ENCODE measurements around the gene MPHOSPH6.
"Not testable (repeated sequence)": the region's sequence is repeated elsewhere in the genome, so short reads cannot be mapped to it uniquely, and the experiment has no call there.

MPHOSPH6 gene

DNA sequence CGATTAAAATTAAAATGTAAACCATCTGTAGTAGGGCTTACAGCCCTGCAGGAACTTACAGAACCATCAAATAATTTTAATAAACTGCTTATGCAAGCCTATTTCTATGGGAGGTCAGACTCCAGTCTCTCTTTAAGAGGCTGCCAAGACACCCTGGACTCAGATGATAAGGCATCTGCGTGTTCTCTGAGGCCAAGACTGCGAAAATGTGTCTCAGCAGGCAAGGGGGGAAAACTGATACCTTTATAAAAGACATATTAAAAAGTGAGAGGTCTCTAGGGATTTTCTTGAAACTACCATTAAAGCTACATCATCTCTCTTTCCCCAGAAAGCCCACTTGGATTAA is 32.2 kb downstream of the MPHOSPH6 start:
- no peak overlapping the region for H3K4me3 ChIP-seq (ENCODE audit: low read length)

DNA sequence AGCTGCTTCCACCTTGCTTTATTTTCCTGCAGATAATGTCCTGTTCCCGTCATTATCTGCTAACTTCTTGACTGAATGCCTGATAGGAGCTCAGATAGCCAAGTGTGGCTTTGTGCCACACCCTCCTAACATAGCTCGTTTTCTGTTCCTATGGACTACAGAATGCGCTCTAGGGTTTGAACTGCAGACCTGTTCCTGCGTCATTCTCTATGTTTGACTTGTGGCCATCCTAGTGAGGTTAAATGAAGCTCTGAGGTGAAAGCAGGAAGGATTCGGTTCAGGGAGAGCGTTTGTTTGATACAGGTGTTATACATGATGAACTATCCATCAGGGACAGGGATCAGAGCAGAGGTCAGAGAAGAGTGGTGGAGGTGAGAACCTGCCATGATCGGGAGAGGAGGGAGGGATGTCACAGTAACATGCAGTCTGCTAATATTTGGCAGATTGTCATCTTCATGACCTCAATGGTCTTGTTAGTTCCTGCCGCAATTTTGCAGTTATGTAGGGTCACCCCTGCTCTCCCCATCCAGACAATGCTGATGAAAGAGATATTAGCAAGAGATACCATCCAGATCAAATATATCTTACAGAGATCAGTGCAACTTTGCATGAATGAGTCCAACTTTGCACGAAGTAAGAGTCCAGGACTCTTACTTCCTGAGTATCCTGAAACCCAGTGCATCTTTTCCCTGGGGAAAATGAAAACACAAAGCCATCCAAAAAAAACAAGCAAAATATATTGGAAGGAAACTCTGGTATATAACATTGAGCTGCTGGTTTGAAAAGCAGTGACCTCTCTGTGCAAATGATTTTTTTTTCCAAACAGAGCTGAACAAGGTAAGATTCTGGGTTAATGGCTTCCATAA is 32.8 kb downstream of the MPHOSPH6 start:
- no peaks in the 10 kb centered on the region for H3K36me3 ChIP-seq (ENCODE audit: control insufficient read depth, insufficient read depth, low read length)

More for the DNA sequence above, 32.2 kb downstream of the MPHOSPH6 start:
- Histone ChIP-seq H3K4me1 (ENCODE audit: control insufficient read depth, insufficient read depth, low read length) (peaks cover 9% of the 10 kb centered on the region), H3K9ac (ENCODE audit: low read length) (no peak overlapping the region), H3K9me3 (ENCODE audit: control insufficient read depth, low read length) (no peaks in the 10 kb centered on the region), H3K27me3 (ENCODE audit: control insufficient read depth, insufficient read depth, low read length) (no peaks in the 10 kb centered on the region), H3K36me3 (ENCODE audit: control insufficient read depth, insufficient read depth, low read length) (no peaks in the 10 kb centered on the region)

DNA sequence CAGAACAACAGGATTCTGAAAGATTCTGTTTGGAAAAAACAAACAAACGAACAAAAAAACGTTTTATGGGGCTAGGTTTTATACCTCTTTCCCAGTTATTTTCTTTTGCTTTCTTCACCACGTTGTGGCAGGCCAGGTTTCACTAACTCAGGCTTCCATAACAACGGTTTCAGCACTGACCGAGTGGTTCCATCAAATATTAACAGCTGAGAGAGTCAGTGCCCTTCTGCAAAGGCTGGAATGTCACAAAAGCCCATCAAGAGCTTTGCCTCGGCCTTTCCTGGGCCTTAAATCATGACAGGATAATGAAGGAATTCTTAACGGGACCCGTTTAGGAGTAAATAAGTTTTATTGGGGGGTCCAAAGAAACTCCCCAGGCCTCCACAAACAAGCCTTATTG is 34.2 kb downstream of the MPHOSPH6 start:
- H3K36me3 ChIP-seq (ENCODE audit: control insufficient read depth, insufficient read depth, low read length): no peaks in the 10 kb centered on the region
- H3K27me3 ChIP-seq (ENCODE audit: control insufficient read depth, insufficient read depth, low read length): no peaks in the 10 kb centered on the region
- no peak overlapping the region for H3K4me3 ChIP-seq (ENCODE audit: low read length)
- no peaks in the 10 kb centered on the region for H3K9me3 ChIP-seq (ENCODE audit: control insufficient read depth, low read length)
- no peak overlapping the region for H3K9ac ChIP-seq (ENCODE audit: low read length)
- peaks cover 9% of the 10 kb centered on the region for H3K4me1 ChIP-seq (ENCODE audit: control insufficient read depth, insufficient read depth, low read length)

More for the DNA sequence above, 32.8 kb downstream of the MPHOSPH6 start:
- H3K4me3 ChIP-seq (ENCODE audit: low read length): no peak overlapping the region
- no peaks in the 10 kb centered on the region for H3K9me3 ChIP-seq (ENCODE audit: control insufficient read depth, low read length)
- H3K9ac ChIP-seq (ENCODE audit: low read length): no peak overlapping the region
- peaks cover 9% of the 10 kb centered on the region for H3K4me1 ChIP-seq (ENCODE audit: control insufficient read depth, insufficient read depth, low read length)
- no peaks in the 10 kb centered on the region for H3K27me3 ChIP-seq (ENCODE audit: control insufficient read depth, insufficient read depth, low read length)

DNA sequence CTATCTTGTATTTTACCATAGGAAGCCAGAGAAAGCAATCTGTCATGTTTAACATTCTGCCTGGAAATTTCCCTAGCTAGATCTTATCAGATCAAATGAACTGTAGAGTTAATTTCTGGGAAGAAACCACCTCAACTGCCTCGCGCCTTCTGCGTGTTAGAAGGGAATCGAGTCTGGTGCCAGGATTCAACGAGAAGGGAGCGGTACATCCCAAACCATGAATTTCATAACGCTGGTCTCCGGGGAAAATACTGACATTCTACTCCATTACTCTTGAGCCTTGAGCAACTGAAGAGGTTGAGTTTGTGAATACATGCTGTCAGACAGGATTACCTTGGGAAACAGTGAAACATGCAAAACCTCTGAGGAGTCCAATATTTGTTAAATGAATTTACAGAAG is 35.2 kb downstream of the MPHOSPH6 start:
- peaks cover 9% of the 10 kb centered on the region for H3K4me1 ChIP-seq (ENCODE audit: control insufficient read depth, insufficient read depth, low read length)
- H3K27me3 ChIP-seq (ENCODE audit: control insufficient read depth, insufficient read depth, low read length): no peaks in the 10 kb centered on the region
- H3K4me3 ChIP-seq (ENCODE audit: low read length): no peak overlapping the region
- H3K9me3 ChIP-seq (ENCODE audit: control insufficient read depth, low read length): no peaks in the 10 kb centered on the region
- H3K9ac ChIP-seq (ENCODE audit: low read length): no peak overlapping the region
- H3K36me3 ChIP-seq (ENCODE audit: control insufficient read depth, insufficient read depth, low read length): no peaks in the 10 kb centered on the region

DNA sequence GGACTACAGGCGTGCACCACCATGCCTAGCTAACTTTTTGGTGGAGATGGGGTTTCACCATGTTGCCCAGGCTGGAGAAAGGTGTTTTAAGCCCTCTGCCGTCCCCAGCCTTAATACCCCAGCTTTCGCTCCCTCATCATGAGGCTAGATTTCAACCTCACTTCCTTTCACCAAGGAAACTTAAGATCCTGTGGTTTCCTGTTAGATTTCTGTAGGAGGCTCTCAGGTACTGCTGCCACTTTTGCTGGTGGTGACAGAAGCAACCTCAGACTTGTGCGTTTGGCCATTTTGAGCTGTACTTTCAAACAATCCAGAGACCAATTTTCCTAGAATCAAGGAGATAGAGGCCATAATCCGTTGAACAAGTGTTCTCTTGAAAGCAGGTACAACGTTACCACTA is 36.2 kb downstream of the MPHOSPH6 start:
- Histone ChIP-seq H3K9ac (ENCODE audit: low read length) (no peak overlapping the region), H3K4me3 (ENCODE audit: low read length) (no peak overlapping the region), H3K27me3 (ENCODE audit: control insufficient read depth, insufficient read depth, low read length) (no peaks in the 10 kb centered on the region), H3K36me3 (ENCODE audit: control insufficient read depth, insufficient read depth, low read length) (no peaks in the 10 kb centered on the region), H3K4me1 (ENCODE audit: control insufficient read depth, insufficient read depth, low read length) (peaks cover 9% of the 10 kb centered on the region), H3K9me3 (ENCODE audit: control insufficient read depth, low read length) (no peaks in the 10 kb centered on the region)

DNA sequence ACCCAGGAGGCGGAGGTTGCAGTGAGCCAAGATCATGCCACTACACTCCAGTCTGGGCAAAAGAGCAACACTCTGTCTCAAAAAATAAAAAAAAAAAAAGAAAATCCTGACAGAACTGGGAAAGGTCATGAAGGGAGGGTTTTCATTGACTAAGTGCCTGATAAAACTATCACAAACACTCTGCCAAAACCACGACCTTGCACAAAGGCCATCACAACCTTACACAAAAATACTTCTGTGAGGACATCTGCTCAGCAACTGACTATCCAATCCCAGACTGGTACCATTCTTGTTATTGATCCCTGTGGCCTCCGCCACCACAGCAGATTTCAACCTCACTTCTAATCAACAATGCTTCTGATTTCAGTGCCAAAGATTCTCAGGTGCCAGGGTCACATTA is 40.1 kb downstream of the MPHOSPH6 start:
- H3K4me1 ChIP-seq (ENCODE audit: control insufficient read depth, insufficient read depth, low read length): no peaks in the 10 kb centered on the region
- no peaks in the 10 kb centered on the region for H3K27me3 ChIP-seq (ENCODE audit: control insufficient read depth, insufficient read depth, low read length)
- H3K4me3 ChIP-seq (ENCODE audit: low read length): no peak overlapping the region
- H3K9me3 ChIP-seq (ENCODE audit: control insufficient read depth, low read length): no peaks in the 10 kb centered on the region
- H3K36me3 ChIP-seq (ENCODE audit: control insufficient read depth, insufficient read depth, low read length): no peaks in the 10 kb centered on the region
- H3K9ac ChIP-seq (ENCODE audit: low read length): no peak overlapping the region

DNA sequence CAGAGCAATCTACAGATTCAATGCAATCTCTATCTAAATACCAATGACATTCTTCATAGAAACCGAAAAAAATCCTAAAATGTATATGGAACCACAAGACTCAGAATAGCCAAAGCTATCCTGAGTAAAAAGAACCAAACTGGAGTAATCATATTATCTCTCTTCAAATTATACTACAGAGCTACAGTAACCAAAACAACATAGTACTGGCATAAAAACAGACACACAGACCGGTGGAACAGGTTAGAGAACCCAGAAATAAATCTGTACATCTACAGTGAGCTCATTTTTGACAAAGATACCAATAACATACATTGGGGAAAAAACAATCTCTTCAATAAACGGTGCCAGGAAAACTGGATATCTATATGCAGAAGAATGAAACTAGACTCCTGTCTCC is 45.4 kb downstream of the MPHOSPH6 start:
- Histone ChIP-seq H3K4me1 (ENCODE audit: control insufficient read depth, insufficient read depth, low read length) (no peaks in the 10 kb centered on the region), H3K4me3 (ENCODE audit: low read length) (no peak overlapping the region), H3K27me3 (ENCODE audit: control insufficient read depth, insufficient read depth, low read length) (no peaks in the 10 kb centered on the region), H3K36me3 (ENCODE audit: control insufficient read depth, insufficient read depth, low read length) (no peaks in the 10 kb centered on the region), H3K9ac (ENCODE audit: low read length) (no peak overlapping the region), H3K9me3 (ENCODE audit: control insufficient read depth, low read length) (no peaks in the 10 kb centered on the region)

DNA sequence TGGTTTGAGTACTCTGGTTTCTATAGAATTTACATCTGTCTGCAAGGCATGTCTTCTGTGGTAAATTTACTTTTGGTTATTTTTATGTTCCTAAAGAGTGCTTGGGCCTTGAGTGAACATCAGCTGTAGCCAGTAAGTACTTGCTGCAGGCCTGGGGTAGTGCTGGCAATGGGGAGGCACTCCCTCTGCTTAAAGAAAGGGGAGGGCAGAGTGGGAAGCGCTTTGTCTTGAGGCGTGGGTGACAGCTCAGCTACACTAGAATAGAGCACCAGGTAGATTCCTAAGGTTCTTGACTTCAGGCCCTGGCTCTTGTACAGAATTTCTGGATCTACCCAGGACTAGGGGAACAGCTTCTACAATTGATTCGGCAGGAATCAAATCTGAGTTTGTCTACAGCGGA is 50.6 kb downstream of the MPHOSPH6 start:
- Histone ChIP-seq H3K27me3 (ENCODE audit: control insufficient read depth, insufficient read depth, low read length) (no peaks in the 10 kb centered on the region), H3K9ac (ENCODE audit: low read length) (no peak overlapping the region), H3K4me3 (ENCODE audit: low read length) (no peak overlapping the region), H3K36me3 (ENCODE audit: control insufficient read depth, insufficient read depth, low read length) (no peaks in the 10 kb centered on the region), H3K9me3 (ENCODE audit: control insufficient read depth, low read length) (no peaks in the 10 kb centered on the region), H3K4me1 (ENCODE audit: control insufficient read depth, insufficient read depth, low read length) (no peaks in the 10 kb centered on the region)

DNA sequence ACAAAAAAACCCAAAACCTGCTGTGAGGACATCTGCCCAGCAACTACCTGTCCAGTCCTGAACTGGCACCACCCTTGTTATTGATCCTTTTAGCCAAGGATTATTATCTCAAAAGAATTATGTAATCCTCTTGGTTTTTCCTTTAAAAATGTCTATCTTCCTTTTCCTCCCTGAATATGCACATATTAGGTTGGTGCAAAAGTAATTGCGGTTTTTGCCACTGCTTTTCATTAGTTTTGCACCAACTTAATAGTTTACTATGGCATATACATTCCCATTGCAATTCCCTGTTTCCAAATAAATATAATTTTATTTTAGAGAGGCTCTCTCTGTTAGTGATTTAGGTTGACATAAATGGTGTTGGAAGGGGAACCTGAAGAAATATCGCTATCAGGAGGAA is 51.3 kb downstream of the MPHOSPH6 start:
- no peak overlapping the region for H3K9ac ChIP-seq (ENCODE audit: low read length)
- H3K27me3 ChIP-seq (ENCODE audit: control insufficient read depth, insufficient read depth, low read length): no peaks in the 10 kb centered on the region
- H3K4me3 ChIP-seq (ENCODE audit: low read length): no peak overlapping the region
- H3K36me3 ChIP-seq (ENCODE audit: control insufficient read depth, insufficient read depth, low read length): no peaks in the 10 kb centered on the region
- H3K9me3 ChIP-seq (ENCODE audit: control insufficient read depth, low read length): no peaks in the 10 kb centered on the region
- H3K4me1 ChIP-seq (ENCODE audit: control insufficient read depth, insufficient read depth, low read length): no peaks in the 10 kb centered on the region

DNA sequence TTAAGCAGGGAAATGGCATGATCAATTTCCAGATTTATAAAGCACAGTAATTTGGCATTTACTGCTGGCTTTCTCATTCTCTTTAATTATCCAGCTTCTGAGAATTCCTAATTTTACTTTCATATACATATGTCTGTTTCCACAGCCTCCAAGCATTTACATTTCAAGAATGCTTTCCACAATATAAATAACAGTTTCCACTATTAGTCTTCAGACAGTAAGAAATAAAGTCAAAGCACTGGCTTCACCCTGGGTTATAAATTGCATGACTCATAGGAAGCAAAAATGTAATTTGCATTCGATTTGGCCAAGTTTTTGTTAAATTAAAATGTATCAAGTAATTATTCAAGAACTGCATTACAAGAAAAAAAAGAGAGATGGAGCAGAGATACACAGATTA is 53.5 kb downstream of the MPHOSPH6 start:
- no peaks in the 10 kb centered on the region for H3K27me3 ChIP-seq (ENCODE audit: control insufficient read depth, insufficient read depth, low read length)
- no peaks in the 10 kb centered on the region for H3K9me3 ChIP-seq (ENCODE audit: control insufficient read depth, low read length)
- H3K4me3 ChIP-seq (ENCODE audit: low read length): no peak overlapping the region
- no peaks in the 10 kb centered on the region for H3K4me1 ChIP-seq (ENCODE audit: control insufficient read depth, insufficient read depth, low read length)
- no peaks in the 10 kb centered on the region for H3K36me3 ChIP-seq (ENCODE audit: control insufficient read depth, insufficient read depth, low read length)
- H3K9ac ChIP-seq (ENCODE audit: low read length): no peak overlapping the region

DNA sequence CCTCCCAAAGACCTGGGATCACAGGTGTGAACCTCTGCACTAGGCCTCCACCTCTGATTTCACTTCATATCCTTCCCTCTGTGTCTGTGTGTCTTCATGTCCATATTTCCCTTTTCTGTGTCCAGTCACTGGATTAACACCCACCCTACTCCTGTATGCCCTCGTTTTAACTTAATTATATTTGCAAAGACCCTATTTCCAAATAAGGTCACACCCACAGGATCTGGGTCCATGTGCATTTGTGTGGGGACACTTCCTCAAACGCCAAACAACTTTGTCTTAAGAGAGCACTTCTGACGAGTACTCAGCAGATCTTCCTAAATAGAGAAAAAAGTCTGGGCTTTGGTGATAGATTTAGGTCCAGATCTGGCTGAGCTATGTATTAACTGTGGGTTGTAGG is 56.3 kb downstream of the MPHOSPH6 start:
- no peak overlapping the region for H3K4me3 ChIP-seq (ENCODE audit: low read length)
- no peaks in the 10 kb centered on the region for H3K27me3 ChIP-seq (ENCODE audit: control insufficient read depth, insufficient read depth, low read length)
- H3K9ac ChIP-seq (ENCODE audit: low read length): no peak overlapping the region
- no peaks in the 10 kb centered on the region for H3K36me3 ChIP-seq (ENCODE audit: control insufficient read depth, insufficient read depth, low read length)
- no peaks in the 10 kb centered on the region for H3K9me3 ChIP-seq (ENCODE audit: control insufficient read depth, low read length)
- no peaks in the 10 kb centered on the region for H3K4me1 ChIP-seq (ENCODE audit: control insufficient read depth, insufficient read depth, low read length)

DNA sequence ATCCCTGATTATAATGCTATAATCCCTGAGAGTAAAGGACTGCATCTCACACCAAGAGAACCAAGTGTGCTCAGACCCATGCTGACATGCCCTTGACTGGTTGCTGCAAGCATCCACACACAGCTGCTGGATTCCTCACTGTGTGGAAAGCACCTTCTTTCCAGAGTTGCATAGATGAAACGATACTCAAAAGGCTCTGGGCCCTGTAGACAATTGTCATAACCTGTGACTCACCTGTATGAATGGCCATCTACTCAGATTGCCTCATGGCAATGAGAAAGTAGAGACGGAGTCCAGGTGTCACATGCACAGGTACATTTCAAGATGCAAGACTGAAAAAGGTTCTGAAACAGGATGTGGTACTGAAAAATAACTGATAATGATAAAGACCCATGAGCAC is 58.1 kb downstream of the MPHOSPH6 start:
- Histone ChIP-seq H3K36me3 (ENCODE audit: control insufficient read depth, insufficient read depth, low read length) (no peaks in the 10 kb centered on the region), H3K4me3 (ENCODE audit: low read length) (no peak overlapping the region), H3K27me3 (ENCODE audit: control insufficient read depth, insufficient read depth, low read length) (no peaks in the 10 kb centered on the region), H3K4me1 (ENCODE audit: control insufficient read depth, insufficient read depth, low read length) (no peaks in the 10 kb centered on the region), H3K9ac (ENCODE audit: low read length) (no peak overlapping the region), H3K9me3 (ENCODE audit: control insufficient read depth, low read length) (no peaks in the 10 kb centered on the region)

DNA sequence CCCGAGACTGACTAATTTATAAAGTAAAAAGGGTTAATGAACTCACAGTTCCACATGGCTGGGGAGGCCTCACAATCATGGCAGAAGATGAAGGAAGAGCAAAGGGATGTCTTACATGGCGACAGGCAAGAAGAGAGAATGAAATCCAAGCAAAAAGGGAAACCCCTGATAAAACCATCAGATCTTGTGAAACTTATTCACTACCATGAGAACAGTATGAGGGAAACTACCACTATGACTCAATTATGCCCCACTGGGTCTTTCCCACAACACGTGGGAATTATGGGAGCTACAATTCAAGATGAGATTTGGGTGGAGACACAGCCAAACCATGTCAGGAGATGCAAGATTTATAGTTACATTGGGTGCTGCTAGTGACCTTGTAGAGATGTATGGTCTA is 60.8 kb downstream of the MPHOSPH6 start:
- not testable (repeated sequence) for H3K27me3 ChIP-seq (ENCODE audit: control insufficient read depth, insufficient read depth, low read length); H3K4me1 ChIP-seq (ENCODE audit: control insufficient read depth, insufficient read depth, low read length); H3K9me3 ChIP-seq (ENCODE audit: control insufficient read depth, low read length); H3K4me3 ChIP-seq (ENCODE audit: low read length); H3K9ac ChIP-seq (ENCODE audit: low read length); H3K36me3 ChIP-seq (ENCODE audit: control insufficient read depth, insufficient read depth, low read length)

Measured in mucosa of stomach (tissue), 1 donor.